Stimulated activated CD8-positive, alpha-beta memory T cell treated with anti-CD3 and anti-CD28 coated beads, Interleukin-7, amount 100 ng/mL, for 4 hours (primary cell): ENCODE measurements around the gene TANGO2.

Source experiments
- DNase-seq, 2 donors: peaks; one replicate each; pipeline ENCODE4 v3.0.0-alpha.2; 2020; ENCODE audit warnings: low read depth in 2 of 2

Gene TANGO2

GRCh38 chr22:19983741-19984140 lies 37.2 kb upstream of the TANGO2 start:
- DNase-seq = no peak

DNA sequence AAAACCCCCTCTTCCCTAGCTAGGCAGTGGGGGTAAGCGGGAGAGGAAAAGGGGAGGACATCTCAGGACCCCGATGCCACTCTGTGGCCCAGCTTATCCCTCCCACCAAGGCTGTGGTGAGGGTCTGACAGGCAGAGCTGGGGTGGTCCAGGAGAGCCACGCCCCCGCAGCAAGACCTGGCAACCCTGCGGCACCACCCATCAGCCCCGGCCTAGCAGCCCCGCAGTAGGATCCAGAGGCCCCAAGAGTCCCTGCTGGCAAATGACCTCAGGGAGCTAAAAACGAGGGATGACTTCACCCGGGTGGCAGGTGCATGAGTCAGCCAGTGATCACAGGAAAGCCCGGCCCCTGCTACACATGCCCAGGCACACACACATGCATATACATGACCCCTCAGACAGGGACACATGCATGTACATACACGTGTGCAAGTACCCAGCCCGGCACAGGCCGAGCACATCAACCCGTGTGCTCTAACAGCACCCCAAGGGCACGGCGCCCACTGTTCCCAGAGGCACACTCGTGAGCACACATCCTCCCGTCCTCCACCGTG lies 36.6 kb upstream of the TANGO2 start:
- DNase-seq = no peak

GRCh38 chr22:19984851-19985811 lies 35.8 kb upstream of the TANGO2 start:
- no peak for DNase-seq

DNA sequence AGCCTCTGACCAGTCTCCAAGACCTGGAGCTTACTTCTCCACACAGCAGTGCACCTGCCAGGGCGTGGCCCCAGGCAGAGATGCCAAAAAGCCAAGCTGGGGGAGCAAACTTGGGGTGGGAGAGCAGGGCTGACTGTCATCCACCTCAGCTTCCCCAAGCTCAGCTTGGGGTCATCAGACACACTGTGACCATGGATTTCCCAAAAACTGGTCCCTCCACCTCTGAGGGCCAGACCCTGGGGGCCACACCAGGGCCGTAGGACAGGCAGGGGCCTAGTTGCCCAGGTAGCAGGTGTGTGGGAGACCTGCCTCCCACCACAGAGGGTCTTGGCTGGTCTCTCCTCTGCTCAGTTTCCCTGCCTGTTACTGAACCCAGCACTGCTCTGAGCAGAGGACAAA lies 34.9 kb upstream of the TANGO2 start:
- DNase-seq = no peak

GRCh38 chr22:19986410-19987341 lies 34.2 kb upstream of the TANGO2 start:
- peak in 1 of 2 donors; percentile 56 for DNase-seq

- DNase-seq = no peak
Measured at GRCh38 chr22:19987394-19988306, 33.3 kb upstream of the TANGO2 start.

DNA sequence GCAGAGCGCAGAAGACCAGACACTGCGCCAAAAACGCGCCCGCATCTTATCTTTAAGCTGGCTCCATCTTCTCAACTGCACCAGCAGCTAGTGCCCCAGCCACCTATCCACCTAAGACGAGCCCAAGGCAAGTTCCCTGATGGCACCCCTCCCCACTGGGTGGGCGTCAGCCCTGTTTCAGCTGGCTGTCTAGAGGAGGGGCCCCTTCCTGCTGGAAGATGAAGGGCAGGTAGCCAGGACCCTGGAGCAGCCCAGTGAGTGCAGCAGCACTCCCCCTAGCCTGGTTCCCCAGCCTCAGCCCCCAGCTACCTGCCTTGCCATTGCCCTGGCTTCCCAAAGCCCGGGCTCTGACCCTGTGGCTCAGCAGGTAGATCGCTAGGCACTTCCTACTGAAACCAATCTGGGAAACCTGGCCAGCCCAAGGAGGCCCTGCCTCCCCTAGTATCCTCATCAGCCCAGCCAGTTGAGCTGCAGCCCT lies 32.5 kb upstream of the TANGO2 start:
- no peak for DNase-seq

DNA sequence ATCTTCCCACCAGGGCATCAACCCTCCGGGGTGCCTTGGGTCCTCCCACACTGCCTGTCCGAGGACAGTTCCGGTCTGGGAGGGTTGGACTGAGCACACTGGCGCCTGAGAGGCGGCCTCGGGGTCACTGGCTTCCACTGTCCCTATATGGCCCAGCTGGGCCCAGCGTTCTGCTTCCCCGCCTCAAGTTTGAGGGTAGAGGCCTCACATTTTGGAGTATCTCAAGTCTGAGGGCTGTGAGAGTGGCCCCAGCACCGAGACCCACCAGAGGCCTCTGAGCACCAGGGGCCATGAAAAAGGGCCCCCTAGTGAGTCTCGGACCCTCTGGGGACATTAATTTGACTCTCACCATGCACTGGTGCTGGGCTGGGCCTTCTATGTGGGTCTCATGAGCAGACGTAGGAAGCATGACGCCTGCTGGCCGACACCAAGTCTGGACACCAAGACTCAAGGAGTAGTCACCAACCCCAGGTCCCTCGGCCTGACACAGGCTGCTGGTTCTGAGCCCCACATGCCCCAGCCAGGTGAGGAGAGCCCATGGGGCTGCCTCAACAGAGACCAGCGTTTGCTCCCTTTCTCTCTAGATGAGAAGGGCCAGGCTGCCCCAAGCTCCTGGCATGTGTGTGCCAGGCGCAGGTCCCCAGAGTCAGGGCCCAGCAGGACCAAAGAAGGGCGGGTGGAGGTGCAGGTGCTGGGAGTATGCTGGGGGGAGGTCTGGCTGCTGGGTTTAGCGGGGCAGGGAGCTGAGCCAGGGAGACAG lies 31.8 kb upstream of the TANGO2 start:
- DNase-seq = no peak

- DNase-seq = no peak
Measured at GRCh38 chr22:19989725-19990067, 31.2 kb upstream of the TANGO2 start.

DNA sequence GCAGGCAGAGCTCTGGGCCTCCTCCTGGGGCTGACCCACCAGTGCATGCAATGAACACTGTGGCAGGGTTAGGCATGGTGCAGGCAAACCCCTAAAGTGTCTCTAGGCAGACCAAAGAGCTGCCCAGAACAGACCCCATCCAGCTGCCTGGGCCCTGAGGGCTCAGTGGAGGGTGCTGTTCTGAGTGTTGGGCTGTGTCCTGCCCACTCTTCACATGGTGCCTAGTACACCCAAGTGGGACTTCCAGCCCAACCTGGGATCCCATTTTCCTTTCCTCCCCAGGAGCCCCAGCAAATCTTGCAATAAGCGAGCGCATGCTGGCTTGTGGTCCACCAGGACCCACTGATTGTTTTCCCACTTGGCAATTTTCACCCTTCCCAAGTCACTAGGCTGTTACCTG lies 30.7 kb upstream of the TANGO2 start:
- DNase-seq = no peak

GRCh38 chr22:19990609-19991394 lies 30.1 kb upstream of the TANGO2 start:
- no peak for DNase-seq

- DNase-seq = no peak
Measured at GRCh38 chr22:19991395-19991644, 29.6 kb upstream of the TANGO2 start.

GRCh38 chr22:19991645-19992451 lies 29.1 kb upstream of the TANGO2 start:
- no peak for DNase-seq

- DNase-seq = no peak
Measured at GRCh38 chr22:19992481-19992911, 28.4 kb upstream of the TANGO2 start.

GRCh38 chr22:19992921-19993355 lies 28.0 kb upstream of the TANGO2 start:
- no peak for DNase-seq

DNA sequence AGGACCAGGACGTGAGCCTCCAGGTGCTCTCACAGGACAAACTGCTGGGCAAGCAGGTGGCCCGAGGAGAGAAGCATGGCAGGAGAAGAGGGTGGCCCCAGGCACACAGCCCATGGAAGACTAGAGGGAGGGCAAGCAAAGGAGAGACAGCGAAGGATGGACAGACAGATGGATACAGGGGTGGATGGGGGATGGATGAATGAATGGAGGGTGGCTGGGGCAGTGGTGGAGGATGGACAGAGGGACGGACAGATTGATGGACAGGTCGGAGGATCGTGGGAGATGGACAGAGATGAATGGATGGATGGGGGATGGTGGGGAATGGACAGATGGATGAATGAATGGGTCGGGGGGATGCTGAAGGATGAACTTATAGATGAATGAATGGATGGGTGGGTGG lies 27.0 kb upstream of the TANGO2 start:
- DNase-seq = no peak

GRCh38 chr22:19994851-19995610 lies 25.9 kb upstream of the TANGO2 start:
- no peak for DNase-seq
